Omental fat pad (tissue), 4 donors: ENCODE results near the gene PLCH1. TPM values are rescaled to one million over a fixed set of nuclear protein-coding genes. Genes with fewer than 3 reads are reported as not detected.

Experiments
- ATAC-seq: fragments of 150-250 bp; one replicate; pipeline ENCODE4 v1.9.1; 2016; ENCODE audit warnings: mild to moderate bottlenecking, moderate library complexity; ENCODE audit not compliant: low FRiP score
- DNase-seq: peaks from one replicate; pipeline ENCODE4 v3.0.0-alpha.2; 2019; ENCODE audit warnings: low spot score
- total RNA-seq, 4 donors: library from RNA; depleted of rRNA; stranded (reverse); fragments of >200 nt; gene quantifications; one replicate each; pipeline ENCODE4 v1.1.0, GENCODE V29; 2016
- TF ChIP-seq, protein P1 (sequence below), 3 donors: fragments of 450-650 bp; IDR thresholded peaks; one replicate each; pipeline ENCODE4 v1.5.1; 2016 to 2017; ENCODE audit warnings: antibody characterized with exemption in 3 of 3, mild to moderate bottlenecking in 3 of 3, moderate library complexity in 2 of 3

Gene PLCH1, protein sequence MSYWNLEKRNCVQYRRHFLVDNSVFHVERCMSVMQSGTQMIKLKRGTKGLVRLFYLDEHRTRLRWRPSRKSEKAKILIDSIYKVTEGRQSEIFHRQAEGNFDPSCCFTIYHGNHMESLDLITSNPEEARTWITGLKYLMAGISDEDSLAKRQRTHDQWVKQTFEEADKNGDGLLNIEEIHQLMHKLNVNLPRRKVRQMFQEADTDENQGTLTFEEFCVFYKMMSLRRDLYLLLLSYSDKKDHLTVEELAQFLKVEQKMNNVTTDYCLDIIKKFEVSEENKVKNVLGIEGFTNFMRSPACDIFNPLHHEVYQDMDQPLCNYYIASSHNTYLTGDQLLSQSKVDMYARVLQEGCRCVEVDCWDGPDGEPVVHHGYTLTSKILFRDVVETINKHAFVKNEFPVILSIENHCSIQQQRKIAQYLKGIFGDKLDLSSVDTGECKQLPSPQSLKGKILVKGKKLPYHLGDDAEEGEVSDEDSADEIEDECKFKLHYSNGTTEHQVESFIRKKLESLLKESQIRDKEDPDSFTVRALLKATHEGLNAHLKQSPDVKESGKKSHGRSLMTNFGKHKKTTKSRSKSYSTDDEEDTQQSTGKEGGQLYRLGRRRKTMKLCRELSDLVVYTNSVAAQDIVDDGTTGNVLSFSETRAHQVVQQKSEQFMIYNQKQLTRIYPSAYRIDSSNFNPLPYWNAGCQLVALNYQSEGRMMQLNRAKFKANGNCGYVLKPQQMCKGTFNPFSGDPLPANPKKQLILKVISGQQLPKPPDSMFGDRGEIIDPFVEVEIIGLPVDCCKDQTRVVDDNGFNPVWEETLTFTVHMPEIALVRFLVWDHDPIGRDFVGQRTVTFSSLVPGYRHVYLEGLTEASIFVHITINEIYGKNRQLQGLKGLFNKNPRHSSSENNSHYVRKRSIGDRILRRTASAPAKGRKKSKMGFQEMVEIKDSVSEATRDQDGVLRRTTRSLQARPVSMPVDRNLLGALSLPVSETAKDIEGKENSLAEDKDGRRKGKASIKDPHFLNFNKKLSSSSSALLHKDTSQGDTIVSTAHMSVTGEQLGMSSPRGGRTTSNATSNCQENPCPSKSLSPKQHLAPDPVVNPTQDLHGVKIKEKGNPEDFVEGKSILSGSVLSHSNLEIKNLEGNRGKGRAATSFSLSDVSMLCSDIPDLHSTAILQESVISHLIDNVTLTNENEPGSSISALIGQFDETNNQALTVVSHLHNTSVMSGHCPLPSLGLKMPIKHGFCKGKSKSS (N-terminal part only)
- total RNA-seq, result 1 to 10 TPM in 1 of 4 donors, under 1 TPM in 3; 0.12 to 3.2 (median 0.23) TPM

DNA sequence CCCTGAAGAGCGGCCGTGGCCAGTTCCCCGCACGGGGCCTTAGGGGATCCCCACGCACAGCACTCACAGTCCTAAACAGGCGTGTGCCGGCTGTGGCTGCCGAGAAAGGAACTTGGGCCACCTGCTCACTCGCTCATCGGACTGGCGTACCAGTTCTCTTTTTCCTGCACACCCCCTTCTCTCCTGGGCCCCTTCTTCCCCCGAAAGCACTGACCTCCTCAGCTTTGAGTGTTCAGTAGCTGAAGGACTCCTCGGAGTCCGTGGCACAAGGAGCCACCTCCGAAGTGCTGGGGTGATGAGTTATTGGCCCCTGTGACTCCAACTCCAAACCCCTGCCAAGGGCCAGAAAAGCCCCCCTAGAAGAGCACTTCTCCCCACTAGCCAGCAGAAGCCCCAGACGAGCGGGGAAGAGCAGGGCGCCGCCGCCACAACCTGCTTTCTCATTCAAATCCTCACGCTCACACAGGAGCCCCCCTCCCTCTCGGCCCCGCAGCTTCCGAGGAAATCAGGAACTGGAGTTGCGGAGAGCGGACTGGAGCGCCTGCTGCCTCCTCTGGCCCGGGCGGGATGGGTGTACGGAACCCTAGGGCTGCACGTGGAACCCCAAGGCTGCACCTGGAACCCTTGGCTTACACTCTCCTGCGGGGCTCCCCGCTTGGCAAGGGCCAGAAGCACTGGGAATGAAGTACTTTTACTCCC, at the start of gene PLCH1:
PLCH1 (minus strand) TSS at position 446 of the 699 bp plus-strand sequence. CDS start 40,847 bp downstream, outside the sequence.
- DNase-seq (peak; percentile 27), ATAC-seq (peak; percentile 61)

DNA sequence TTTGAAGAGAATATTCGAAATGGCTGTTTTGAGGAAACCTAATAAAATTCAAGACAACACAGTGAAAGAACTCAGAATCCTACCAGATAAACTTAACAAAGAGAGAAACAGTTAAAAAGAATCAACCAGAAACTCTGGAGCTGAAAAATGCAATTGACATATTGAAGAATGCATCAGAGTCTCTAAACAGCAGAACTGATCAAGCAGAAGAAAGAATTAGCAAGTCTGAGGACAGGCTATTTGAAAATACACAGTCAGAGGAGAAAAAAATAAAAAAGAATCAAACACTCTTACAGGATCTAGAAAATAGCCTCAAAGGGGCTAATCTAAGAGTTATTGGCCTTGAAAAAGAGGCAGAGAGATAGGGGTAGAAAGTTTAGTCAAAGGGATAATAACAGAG, 47.7 kb upstream of the PLCH1 start:
- DNase-seq (no peak), ATAC-seq (no peak)
- TF ChIP-seq, protein P1, sequence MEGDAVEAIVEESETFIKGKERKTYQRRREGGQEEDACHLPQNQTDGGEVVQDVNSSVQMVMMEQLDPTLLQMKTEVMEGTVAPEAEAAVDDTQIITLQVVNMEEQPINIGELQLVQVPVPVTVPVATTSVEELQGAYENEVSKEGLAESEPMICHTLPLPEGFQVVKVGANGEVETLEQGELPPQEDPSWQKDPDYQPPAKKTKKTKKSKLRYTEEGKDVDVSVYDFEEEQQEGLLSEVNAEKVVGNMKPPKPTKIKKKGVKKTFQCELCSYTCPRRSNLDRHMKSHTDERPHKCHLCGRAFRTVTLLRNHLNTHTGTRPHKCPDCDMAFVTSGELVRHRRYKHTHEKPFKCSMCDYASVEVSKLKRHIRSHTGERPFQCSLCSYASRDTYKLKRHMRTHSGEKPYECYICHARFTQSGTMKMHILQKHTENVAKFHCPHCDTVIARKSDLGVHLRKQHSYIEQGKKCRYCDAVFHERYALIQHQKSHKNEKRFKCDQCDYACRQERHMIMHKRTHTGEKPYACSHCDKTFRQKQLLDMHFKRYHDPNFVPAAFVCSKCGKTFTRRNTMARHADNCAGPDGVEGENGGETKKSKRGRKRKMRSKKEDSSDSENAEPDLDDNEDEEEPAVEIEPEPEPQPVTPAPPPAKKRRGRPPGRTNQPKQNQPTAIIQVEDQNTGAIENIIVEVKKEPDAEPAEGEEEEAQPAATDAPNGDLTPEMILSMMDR (IDR thresholded peaks at IDR 0.05), result no peak

More for the DNA sequence above, at the start of gene PLCH1:
- TF ChIP-seq, protein P1 (IDR thresholded peaks at IDR 0.05), result no peak

DNA sequence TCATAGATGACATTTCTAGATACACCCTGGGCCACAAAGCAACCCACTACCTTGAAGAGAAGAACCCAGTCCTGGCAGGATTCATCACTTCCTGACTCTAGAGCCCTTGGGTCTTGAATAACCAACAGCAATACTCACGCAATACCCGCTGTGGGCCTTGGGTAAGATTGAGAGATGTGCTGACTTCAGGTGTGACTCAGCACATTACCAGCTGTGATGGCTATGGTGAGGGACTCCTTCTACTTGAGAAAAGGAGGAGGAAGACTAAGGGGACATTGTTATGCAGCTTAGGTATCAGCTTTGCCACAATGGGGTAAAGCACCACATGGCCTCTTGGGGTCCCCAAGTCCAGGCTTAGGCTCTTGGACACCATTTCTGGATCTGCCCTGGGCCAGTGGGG, 46.3 kb upstream of the PLCH1 start:
- no peak for ATAC-seq
- DNase-seq, result no peak
- TF ChIP-seq, protein P1 (IDR thresholded peaks at IDR 0.05), result no peak

DNA sequence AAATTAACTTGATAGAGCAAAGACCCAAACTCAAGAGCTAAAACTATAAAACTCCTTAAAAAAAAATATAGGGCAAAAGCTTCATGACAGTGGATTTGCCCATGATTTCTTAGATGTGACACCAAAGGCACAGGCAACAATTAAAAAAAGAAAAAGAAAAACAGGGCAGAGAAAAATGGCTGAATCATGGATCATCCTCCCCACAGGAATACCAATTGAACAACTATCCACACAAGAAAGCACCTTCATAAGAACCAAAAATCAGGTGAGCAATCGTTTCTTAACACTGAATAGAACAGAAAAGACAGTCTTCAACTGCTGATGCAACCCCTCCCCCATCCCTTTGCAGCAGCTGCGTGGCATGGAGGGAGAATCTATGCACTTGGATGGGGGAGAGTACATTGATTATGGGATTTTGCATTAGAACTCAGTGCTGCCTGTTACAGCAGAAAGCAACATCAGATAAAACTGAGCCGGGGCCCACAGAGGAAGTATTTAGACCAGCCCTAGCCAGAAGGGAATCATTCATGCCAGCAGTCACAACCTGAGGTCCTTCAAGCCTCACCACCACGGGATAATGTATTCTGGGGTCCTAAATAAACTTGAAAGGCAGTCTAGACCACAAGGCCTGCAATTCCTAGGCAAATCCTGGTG, 45.5 kb upstream of the PLCH1 start:
- ATAC-seq (no peak), DNase-seq (no peak)
- TF ChIP-seq, protein P1 (IDR thresholded peaks at IDR 0.05), result no peak

DNA sequence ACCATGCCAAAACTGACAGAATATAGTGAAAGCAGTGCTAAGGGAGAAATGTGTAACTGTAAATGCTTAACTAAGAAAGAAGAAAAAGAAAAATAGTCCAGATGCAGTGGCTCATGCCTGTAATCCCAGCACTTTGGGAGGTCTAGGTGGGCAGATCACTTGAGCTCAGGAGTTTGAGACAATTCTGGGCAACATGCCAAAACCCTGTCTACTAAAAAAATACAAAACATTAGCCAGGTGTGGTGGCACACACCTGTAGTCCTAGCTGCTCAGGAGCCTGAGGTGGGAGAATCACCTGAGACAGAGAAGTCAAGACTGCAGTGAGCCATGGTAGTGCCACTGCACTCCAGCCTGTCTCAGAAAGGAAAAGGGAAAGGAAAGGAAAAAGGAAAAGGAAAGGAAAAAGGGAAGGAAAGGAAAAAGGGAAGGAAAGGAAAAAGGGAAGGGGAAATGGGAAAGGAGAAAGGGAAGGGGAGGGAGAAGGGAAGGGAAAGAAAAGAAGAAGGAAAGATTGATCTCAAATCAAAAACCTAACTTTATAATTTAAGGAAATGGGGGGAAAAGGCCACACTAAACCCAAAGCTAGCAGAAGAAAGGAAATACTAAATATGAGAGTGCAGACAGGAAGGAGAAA, 40.9 kb upstream of the PLCH1 start:
- DNase-seq, result no peak
- TF ChIP-seq, protein P1 (IDR thresholded peaks at IDR 0.05), result no peak
- ATAC-seq, result no peak
